GM11168 (cell line): ENCODE measurements around the gene IL4R.

Experiments used
- in situ Hi-C: fragments of 300-500 bp; cut with MboI; formaldehyde crosslinking; loops from one replicate; pipeline ENCODE4 v1.12.0; 2022; ENCODE audit warnings: low sequenced_read_pairs; ENCODE audit not compliant: unreplicated experiment

The IL4R gene

GRCh38 chr16:27312580-27313421, 973 bp upstream of the IL4R start:
- in situ Hi-C loops, result no loop called here

- in situ Hi-C loops, result no loop called here
Measured at GRCh38 chr16:27314161-27314723, 468 bp downstream of the IL4R start.

GRCh38 chr16:27314986-27315332, 1.2 kb downstream of the IL4R start:
- in situ Hi-C loops, result no loop called here

- in situ Hi-C loops, result no loop called here
Measured at GRCh38 chr16:27315333-27316037, 1.7 kb downstream of the IL4R start.

GRCh38 chr16:27316038-27316680, 2.4 kb downstream of the IL4R start:
- in situ Hi-C loops, result no loop called here

- in situ Hi-C loops, result no loop called here
Measured at GRCh38 chr16:27317320-27317719, 3.5 kb downstream of the IL4R start.

GRCh38 chr16:27317738-27318391, 4.1 kb downstream of the IL4R start:
- in situ Hi-C loops, result no loop called here

- in situ Hi-C loops, result no loop called here
Measured at GRCh38 chr16:27318392-27319256, 4.8 kb downstream of the IL4R start.

- in situ Hi-C loops, result no loop called here
Measured at GRCh38 chr16:27319257-27319965, 5.6 kb downstream of the IL4R start.

GRCh38 chr16:27320261-27321012, 6.7 kb downstream of the IL4R start:
- in situ Hi-C loops, result no loop called here

- in situ Hi-C loops, result no loop called here
Measured at GRCh38 chr16:27321013-27321915, 7.5 kb downstream of the IL4R start.

GRCh38 chr16:27322858-27323780, 9.3 kb downstream of the IL4R start:
- in situ Hi-C loops, result no loop called here

GRCh38 chr16:27323781-27324561, 10.2 kb downstream of the IL4R start:
- in situ Hi-C loops, result no loop called here

- in situ Hi-C loops, result no loop called here
Measured at GRCh38 chr16:27324851-27325301, 11.1 kb downstream of the IL4R start.

- in situ Hi-C loops, result no loop called here
Measured at GRCh38 chr16:27325736-27326135, 12.0 kb downstream of the IL4R start.
